Activated CD8-positive, alpha-beta T cell treated with anti-CD3 and anti-CD28 coated beads, Interleukin-2, amount 10 ng/mL, durations not matched to agents 7 days and 5 days (primary cell): ENCODE data around the gene IL15RA. TPM values are rescaled to one million over a fixed set of nuclear protein-coding genes. Genes with fewer than 3 reads are reported as not detected.
"Not testable (repeated sequence)": the region's sequence is repeated elsewhere in the genome, so short reads cannot be mapped to it uniquely, and the experiment has no call there.

Source experiments
- ATAC-seq: fragments of 150-1000 bp; cut with Tn5 transposase; one replicate; pipeline ENCODE4 v1.10.0; 2021; ENCODE audit warnings: moderate library complexity
- CTCF ChIA-PET: fragments of 350-600 bp; sonication (Branson Sonifier 250); formaldehyde crosslinking; loops from one replicate; lab custom pipeline; 2021; ENCODE audit warnings: antibody characterized with exemption; lab: Charles Lee
- POLR2A ChIA-PET: fragments of 350-600 bp; sonication (Branson Sonifier 250); formaldehyde crosslinking; loops from one replicate; lab custom pipeline; 2021; ENCODE audit warnings: antibody characterized with exemption; lab: Charles Lee
- DNase-seq: peaks from one replicate; pipeline ENCODE4 v3.0.0-alpha.2; 2020
- H3K27ac Mint-ChIP-seq: one replicate; pipeline ENCODE4 v1.8.0; 2021; ENCODE audit warnings: mild to moderate bottlenecking, mixed read lengths
- H3K27me3 Mint-ChIP-seq: one replicate; pipeline ENCODE4 v1.8.0; 2021; ENCODE audit warnings: low read depth, mixed read lengths
- H3K36me3 Mint-ChIP-seq: one replicate; pipeline ENCODE4 v1.8.0; 2021; ENCODE audit warnings: low read depth, mixed read lengths
- H3K4me1 Mint-ChIP-seq: one replicate; pipeline ENCODE4 v1.8.0; 2021; ENCODE audit warnings: low read depth, mixed read lengths
- H3K4me3 Mint-ChIP-seq: one replicate; pipeline ENCODE4 v1.8.0; 2021; ENCODE audit warnings: mild to moderate bottlenecking, mixed read lengths
- H3K9me3 Mint-ChIP-seq: one replicate; pipeline ENCODE4 v1.8.0; 2022; ENCODE audit warnings: mixed read lengths; ENCODE audit not compliant: insufficient read depth
- total RNA-seq, 2 experiments: library from RNA; stranded (reverse); gene quantifications; one replicate each; pipeline ENCODE4 v1.2.3, GENCODE V29; 2021

Gene IL15RA
- total RNA-seq, 2 experiments from 2014 or later: 17.2 to 18.1 TPM

DNA sequence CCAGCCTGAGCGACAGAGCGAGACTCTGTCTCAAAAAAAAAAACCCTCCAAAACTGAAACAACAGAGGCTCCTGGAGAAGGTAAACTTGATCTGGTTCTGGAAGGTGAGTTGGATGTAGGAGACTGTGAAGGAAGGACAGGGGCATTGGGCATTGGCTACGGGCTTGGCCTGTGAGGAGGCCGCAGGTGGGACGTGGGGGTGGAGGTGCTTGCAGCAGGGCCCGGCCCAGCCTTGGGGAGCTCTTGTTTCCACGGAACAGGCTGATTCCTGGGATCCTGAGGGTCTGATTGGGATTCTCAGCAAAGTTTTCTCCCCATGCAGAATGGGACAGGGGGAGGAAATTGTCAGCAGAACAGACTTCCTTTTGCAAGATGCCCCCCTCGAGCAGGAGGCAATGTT, 30.6 kb downstream of the IL15RA start:
- POLR2A ChIA-PET: no interaction called here
- Mint-ChIP-seq H3K4me1 (peaks cover 11% of the 10 kb centered on the region), H3K9me3 (no peaks in the 10 kb centered on the region), H3K27ac (no peak overlapping the region), H3K27me3 (no peaks in the 10 kb centered on the region), H3K36me3 (no peaks in the 10 kb centered on the region), H3K4me3 (no peak overlapping the region)
- ATAC-seq: no peak
- DNase-seq: no peak
- CTCF ChIA-PET: no interaction called here

DNA sequence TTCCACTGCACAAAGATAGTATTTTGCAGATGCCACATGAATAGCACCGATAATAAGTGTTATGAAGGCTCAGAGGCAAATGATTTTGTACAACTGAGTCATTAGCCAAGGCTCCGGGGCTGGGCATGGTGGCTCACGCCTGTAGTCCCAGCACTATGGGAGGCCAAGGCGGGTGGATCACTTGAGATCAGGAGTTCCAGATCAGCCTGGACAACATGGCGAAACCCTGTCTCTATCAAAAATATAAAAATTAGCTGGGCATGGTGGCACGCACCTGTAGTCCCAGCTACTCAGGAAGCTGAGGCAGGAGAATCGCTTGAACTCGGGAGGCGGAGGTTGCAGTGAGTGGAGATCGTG, 30.9 kb downstream of the IL15RA start:
- POLR2A ChIA-PET, H3K27me3 Mint-ChIP-seq, H3K4me3 Mint-ChIP-seq, CTCF ChIA-PET, DNase-seq, H3K27ac Mint-ChIP-seq, H3K9me3 Mint-ChIP-seq, ATAC-seq, H3K36me3 Mint-ChIP-seq: not testable (repeated sequence)
- H3K4me1 Mint-ChIP-seq: peaks cover 11% of the 10 kb centered on the region

DNA sequence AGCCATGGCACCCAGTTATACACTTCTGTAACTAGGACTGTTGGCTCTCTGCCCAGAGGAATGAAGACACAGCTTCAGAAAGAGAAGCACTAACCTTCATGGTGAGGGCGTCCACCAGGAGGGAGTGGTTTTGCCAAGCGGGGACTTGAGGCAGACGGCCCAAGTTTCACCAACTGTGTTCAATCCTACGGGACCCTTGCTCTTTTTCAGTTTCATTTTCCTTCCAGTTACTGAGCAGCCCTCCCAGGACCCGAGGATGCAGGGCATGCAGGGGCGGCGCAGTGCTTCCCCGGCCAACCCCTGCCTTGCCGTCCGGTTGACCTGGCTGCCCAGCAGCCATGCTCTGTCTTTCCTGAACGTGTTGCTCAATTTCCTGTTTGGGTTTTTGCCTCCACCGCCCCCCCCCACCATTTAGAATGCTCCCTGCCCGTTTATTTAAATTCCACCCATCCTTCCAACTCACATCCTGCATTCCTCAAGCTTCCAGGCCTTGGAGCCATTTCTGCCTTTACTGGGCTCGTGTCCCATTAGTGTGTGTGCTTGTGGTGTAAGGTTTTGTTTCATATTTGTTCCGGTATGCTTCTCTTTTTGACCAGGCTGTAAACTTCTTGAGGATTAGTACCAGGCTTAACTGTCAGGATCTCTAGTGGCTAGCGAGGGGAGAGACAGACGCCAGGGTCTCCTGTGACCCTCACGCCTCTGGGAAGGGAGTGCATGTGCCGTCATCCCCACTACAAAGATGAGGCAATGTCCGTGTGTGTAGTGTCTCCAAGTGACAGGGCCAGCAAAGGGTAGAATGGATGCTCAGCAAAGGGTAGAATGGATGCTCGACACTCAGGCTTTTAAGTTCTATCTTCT, 31.6 kb downstream of the IL15RA start:
- H3K4me1 Mint-ChIP-seq: peaks cover 11% of the 10 kb centered on the region
- no peaks in the 10 kb centered on the region for H3K9me3 Mint-ChIP-seq
- no peaks in the 10 kb centered on the region for H3K27me3 Mint-ChIP-seq
- H3K36me3 Mint-ChIP-seq: no peaks in the 10 kb centered on the region
- DNase-seq (no peak), ATAC-seq (no peak)
- POLR2A ChIA-PET: no interaction called here
- no peak overlapping the region for H3K27ac Mint-ChIP-seq
- CTCF ChIA-PET: no interaction called here
- H3K4me3 Mint-ChIP-seq: no peak overlapping the region

DNA sequence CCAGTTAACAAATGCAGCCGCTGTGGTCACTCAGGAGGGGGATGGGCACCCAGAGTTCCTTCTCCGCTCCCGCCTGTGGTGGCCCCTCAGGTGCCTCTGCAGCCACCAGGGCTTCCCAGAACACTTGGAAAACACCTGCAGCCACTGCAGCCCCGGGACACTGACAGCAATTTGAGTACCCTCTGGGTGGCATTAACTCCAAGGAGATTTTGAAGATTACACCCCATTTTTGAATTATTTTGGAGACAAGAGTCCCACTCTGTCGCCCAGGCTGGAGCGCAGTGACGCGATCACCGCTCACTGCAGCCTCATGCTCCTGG, 32.2 kb downstream of the IL15RA start:
- H3K27me3 Mint-ChIP-seq: no peaks in the 10 kb centered on the region

DNA sequence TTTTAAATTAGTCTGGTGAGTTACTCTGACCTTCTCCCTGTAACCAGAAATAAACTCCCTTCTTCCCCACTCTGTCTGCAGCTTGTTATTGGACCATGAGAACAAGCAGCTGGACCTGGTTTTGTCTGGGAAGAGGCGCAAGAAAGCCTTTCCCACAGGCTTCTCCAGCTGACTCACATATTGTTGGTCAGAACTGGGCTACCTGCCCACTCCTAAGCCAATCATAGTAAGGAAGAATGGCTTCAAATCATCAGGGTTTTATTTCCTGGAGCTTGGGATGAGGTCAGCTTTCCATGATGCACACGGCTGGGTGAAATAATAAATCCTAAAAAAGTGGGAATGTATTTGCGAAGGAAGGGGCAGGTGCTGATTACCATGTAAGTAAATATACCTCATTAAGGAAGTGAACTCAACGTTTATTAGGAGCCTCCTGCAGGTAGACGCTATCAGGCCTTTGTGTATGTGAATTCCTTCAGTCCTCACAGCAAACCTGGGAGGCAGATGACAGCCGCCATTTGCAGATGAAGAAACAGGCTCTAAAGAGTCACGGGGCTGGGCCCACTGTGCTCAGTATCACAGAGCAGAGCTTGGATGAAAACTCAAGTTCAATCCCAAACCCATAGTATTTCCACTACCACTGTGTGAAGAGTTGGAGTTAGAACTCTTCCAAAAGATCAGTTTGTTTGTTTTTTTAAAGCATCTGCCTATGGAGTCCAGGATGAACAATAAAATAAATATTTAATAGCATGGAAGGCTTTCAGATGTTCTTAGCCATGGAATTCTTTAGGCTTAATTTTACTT, 32.8 kb downstream of the IL15RA start:
- Mint-ChIP-seq H3K27me3 (no peaks in the 10 kb centered on the region), H3K4me1 (peaks cover 11% of the 10 kb centered on the region), H3K36me3 (no peaks in the 10 kb centered on the region), H3K27ac (no peak overlapping the region), H3K9me3 (no peaks in the 10 kb centered on the region), H3K4me3 (no peak overlapping the region)
- ChIA-PET CTCF (no interaction called here), POLR2A (no interaction called here)
- DNase-seq (no peak), ATAC-seq (no peak)

More for the DNA sequence above, 32.2 kb downstream of the IL15RA start:
- Mint-ChIP-seq H3K4me3 (no peak overlapping the region), H3K36me3 (no peaks in the 10 kb centered on the region), H3K4me1 (peaks cover 11% of the 10 kb centered on the region), H3K27ac (no peak overlapping the region), H3K9me3 (no peaks in the 10 kb centered on the region)
- ChIA-PET POLR2A (no interaction called here), CTCF (no interaction called here)
- no peak for DNase-seq
- no peak for ATAC-seq

DNA sequence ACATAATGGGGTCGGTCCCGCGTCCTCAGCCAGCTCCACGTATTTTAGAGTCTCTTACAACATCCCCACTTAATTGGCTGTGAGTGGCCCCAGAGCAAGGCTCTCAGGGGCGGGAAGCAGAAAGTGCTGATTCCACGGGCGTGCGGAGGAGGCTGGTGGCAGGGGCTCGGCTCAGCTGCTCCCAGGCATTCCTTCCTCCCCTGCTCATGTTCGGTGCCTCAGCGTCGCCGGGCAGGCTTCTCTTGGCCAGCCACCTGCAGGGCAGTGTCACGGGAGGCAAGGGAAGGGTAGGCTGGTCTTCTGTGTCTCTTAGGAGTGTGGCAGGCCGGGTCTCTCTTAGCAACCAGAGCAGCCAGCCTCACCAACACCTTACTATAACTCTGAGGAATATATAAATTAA, 33.8 kb downstream of the IL15RA start:
- peaks cover 11% of the 10 kb centered on the region for H3K4me1 Mint-ChIP-seq
- DNase-seq (no peak), ATAC-seq (no peak)
- POLR2A ChIA-PET: no interaction called here
- H3K4me3 Mint-ChIP-seq: no peak overlapping the region
- CTCF ChIA-PET: no interaction called here
- H3K9me3 Mint-ChIP-seq: no peaks in the 10 kb centered on the region
- H3K36me3 Mint-ChIP-seq: peaks cover 2% of the 10 kb centered on the region
- no peak overlapping the region for H3K27ac Mint-ChIP-seq
- no peaks in the 10 kb centered on the region for H3K27me3 Mint-ChIP-seq

DNA sequence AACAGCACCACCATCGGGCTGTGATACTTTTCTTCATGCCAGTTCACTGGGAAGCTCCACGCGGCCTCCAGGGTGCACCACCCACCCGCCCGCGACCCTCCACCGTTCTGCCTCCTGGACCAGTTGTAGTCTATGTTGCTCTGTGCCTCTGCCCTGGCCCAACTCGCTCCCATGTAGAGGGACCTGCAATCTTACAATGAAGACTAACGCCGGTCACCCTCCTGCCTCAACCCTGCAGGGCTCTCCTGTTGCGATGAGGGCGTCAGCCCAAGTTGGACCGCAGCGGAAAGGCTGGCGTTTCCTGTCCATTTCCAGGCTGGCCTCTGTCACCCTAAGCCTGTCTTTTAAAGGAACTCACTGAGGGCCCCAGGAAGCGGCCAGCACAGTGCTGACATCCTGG, 34.9 kb downstream of the IL15RA start:
- ATAC-seq (no peak), DNase-seq (no peak)
- H3K9me3 Mint-ChIP-seq: no peaks in the 10 kb centered on the region
- no peak overlapping the region for H3K27ac Mint-ChIP-seq
- no peak overlapping the region for H3K4me3 Mint-ChIP-seq
- CTCF ChIA-PET: interaction anchor here (0.8 kb wide), 1 partner anchor 140 kb away, joined by 3 read pairs; no protein-coding TSS in a partner anchor
- POLR2A ChIA-PET: no interaction called here
- peaks cover 11% of the 10 kb centered on the region for H3K4me1 Mint-ChIP-seq
- no peaks in the 10 kb centered on the region for H3K27me3 Mint-ChIP-seq
- H3K36me3 Mint-ChIP-seq: peaks cover 11% of the 10 kb centered on the region

DNA sequence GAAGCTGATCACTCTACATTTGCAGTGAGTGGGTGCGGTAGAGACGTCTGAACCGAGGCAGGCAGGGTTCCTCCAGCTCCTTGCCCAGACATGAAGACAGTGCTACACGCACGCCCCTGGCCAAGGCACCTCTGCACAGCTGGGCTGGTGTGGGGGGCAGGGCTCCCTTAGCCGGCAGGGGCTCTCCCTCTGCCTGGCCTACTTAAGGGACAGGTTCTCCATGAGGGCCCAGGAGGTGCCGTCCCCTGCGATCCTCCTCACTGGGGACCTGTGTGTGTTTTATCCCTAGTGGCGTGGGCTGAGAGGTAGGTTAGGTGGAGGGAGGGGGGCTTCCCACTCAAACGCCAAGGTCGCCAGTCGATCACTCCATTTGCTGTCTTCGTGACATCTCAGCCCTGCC, 35.3 kb downstream of the IL15RA start:
- Mint-ChIP-seq H3K4me3 (no peak overlapping the region), H3K27ac (no peak overlapping the region), H3K4me1 (peaks cover 11% of the 10 kb centered on the region), H3K36me3 (peaks cover 13% of the 10 kb centered on the region), H3K27me3 (no peaks in the 10 kb centered on the region), H3K9me3 (no peaks in the 10 kb centered on the region)
- DNase-seq (no peak), ATAC-seq (no peak)
- POLR2A ChIA-PET: no interaction called here
- CTCF ChIA-PET: no interaction called here

DNA sequence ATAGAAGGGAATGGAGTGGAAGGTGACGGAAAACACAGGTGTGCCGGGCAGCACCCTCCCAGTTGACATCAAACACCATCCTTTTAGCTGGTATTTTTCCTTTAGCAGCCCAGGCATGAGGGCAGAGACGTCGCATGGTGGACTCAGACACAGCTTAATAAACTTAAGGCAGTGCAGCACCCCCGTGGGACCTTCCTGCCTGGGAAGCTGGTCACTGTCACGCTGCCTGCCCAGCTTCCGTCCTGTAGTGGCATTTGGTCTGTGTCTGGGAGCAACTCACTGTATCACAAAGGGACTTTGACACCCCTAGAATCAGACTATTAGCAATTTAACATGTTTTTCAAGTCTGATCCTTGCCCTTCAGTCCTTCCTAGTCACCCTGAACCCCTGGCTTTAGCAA, 35.8 kb downstream of the IL15RA start:
- DNase-seq (no peak), ATAC-seq (no peak)
- H3K4me3 Mint-ChIP-seq: no peak overlapping the region

DNA sequence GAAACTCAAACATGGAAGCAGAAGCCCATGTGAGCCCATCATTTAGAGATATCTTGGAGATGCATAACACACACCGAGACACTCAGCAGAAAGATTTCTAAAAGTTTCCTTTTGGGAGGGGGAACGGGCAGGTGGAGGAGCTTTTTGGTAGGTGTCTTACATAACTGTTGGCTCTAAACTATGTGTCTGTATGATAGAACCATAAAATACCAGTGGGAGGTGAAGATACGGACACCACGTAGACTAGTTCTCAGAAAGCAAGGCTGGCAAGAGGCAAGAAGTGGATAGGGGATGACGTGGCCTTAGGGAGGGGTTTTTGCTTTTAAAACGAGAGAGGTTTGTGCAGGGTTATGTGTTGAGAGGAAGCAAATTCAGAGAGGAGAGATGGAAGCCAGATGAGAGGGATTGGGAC, 36.5 kb downstream of the IL15RA start:
- Mint-ChIP-seq H3K36me3 (peaks cover 20% of the 10 kb centered on the region), H3K27me3 (no peaks in the 10 kb centered on the region), H3K4me1 (peaks cover 7% of the 10 kb centered on the region), H3K27ac (no peak overlapping the region), H3K9me3 (no peaks in the 10 kb centered on the region), H3K4me3 (no peak overlapping the region)
- no peak for DNase-seq
- no peak for ATAC-seq
- CTCF ChIA-PET: no interaction called here
- POLR2A ChIA-PET: interaction anchor here (0.6 kb wide), 1 partner anchor 209 kb away, joined by 3 read pairs; no protein-coding TSS in a partner anchor

More for the DNA sequence above, 35.8 kb downstream of the IL15RA start:
- POLR2A ChIA-PET: no interaction called here
- H3K27ac Mint-ChIP-seq: no peak overlapping the region
- H3K36me3 Mint-ChIP-seq: peaks cover 17% of the 10 kb centered on the region
- no peaks in the 10 kb centered on the region for H3K27me3 Mint-ChIP-seq
- peaks cover 11% of the 10 kb centered on the region for H3K4me1 Mint-ChIP-seq
- CTCF ChIA-PET: no interaction called here
- no peaks in the 10 kb centered on the region for H3K9me3 Mint-ChIP-seq

DNA sequence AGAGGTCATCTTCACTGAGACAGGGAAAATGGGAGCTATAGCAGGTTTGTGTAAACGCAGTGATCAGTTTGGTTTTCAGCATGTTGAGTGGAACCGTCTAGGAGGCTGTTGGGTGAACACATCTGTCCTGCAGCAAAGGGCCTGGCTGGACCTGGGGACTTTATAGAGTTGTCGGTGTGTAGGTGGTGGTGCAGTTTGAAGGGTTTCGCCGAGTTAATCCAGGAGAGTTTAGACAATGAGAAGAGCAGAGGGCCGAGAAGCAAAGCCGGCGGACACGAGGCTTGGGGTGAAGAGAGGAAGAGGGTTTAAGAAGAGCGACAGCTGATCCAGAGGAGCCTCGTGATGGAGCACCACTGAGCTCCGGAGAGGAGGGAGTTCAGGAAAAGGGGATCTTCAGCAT, 39.1 kb downstream of the IL15RA start:
- no peak overlapping the region for H3K4me3 Mint-ChIP-seq
- no peak overlapping the region for H3K27ac Mint-ChIP-seq
- CTCF ChIA-PET: no interaction called here

DNA sequence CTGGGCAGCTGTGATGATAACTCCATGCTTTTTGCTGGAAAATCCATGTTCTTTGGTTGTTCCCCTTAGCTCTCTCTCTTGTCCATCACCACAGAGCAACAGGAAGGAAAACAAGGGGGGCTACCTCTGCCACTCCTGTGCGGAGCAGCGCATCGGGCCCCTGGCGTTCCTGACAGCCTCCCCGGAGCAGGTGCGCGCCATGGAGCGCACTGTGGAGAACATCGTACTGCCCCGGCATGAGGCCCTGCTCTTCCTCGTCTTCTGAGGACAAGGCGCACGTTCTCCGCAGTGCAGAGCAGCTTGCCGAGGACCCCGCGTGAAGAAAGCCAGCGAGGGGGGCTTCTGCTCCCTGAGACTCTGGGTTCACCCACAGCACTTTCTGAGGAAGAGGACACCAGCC, 40.3 kb downstream of the IL15RA start:
- DNase-seq (no peak), ATAC-seq (no peak)
- POLR2A ChIA-PET: no interaction called here
- Mint-ChIP-seq H3K36me3 (peaks cover 30% of the 10 kb centered on the region), H3K4me3 (no peak overlapping the region), H3K27me3 (no peaks in the 10 kb centered on the region), H3K9me3 (no peaks in the 10 kb centered on the region), H3K4me1 (no peaks in the 10 kb centered on the region), H3K27ac (no peak overlapping the region)
- CTCF ChIA-PET: interaction anchor here (0.5 kb wide), 1 partner anchor 13 kb away, joined by 3 read pairs; no protein-coding TSS in a partner anchor

More for the DNA sequence above, 39.1 kb downstream of the IL15RA start:
- ATAC-seq: no peak
- Mint-ChIP-seq H3K36me3 (peaks cover 27% of the 10 kb centered on the region), H3K4me1 (no peaks in the 10 kb centered on the region), H3K27me3 (no peaks in the 10 kb centered on the region), H3K9me3 (no peaks in the 10 kb centered on the region)
- POLR2A ChIA-PET: no interaction called here
- DNase-seq: no peak
